AG04450 (cell line): Measurements from ENCODE around the gene REEP3. TPM values are rescaled to one million over a fixed set of nuclear protein-coding genes. Genes with fewer than 3 reads are reported as not detected.

ENCODE experiments used
- CTCF ChIA-PET: fragments of 300-600, 350-600 bp; formaldehyde crosslinking; extraction: SDS; loops from one replicate; lab custom pipeline; 2022; ENCODE audit warnings: antibody characterized with exemption, inconsistent platforms; lab: Charles Lee
- POLR2A ChIA-PET: fragments of 350-600 bp; formaldehyde crosslinking; extraction: SDS; loops from one replicate; lab custom pipeline; 2021; ENCODE audit warnings: antibody characterized with exemption, inconsistent platforms; lab: Yijun Ruan, JAX
- DNase-seq: peaks from one replicate; pipeline ENCODE4 v3.0.0-alpha.2; 2011; ENCODE audit warnings: low read depth, low spot score
- H3K27ac ChIP-seq: one replicate; pipeline ENCODE4 v1.5.1; 2012; ENCODE audit warnings: low read depth, low read length, control low read depth
- H3K27me3 ChIP-seq: one replicate; pipeline ENCODE4 v1.6.0; 2012; ENCODE audit warnings: low read length; ENCODE audit not compliant: control insufficient read depth, insufficient read depth
- H3K4me3 ChIP-seq: 2 replicates; pipeline ENCODE4 v1.5.1; 2011; ENCODE audit warnings: mild to moderate bottlenecking, low read depth, low read length, control low read depth
- H3K9me3 ChIP-seq: 2 replicates; pipeline ENCODE4 v1.5.1; 2012; ENCODE audit warnings: low read length; ENCODE audit not compliant: control insufficient read depth, insufficient read depth
- CTCF ChIP-seq: IDR thresholded peaks from 2 replicates; pipeline ENCODE4 v1.5.1; 2011; ENCODE audit warnings: low read depth, low read length, control low read depth, inconsistent platforms
- polyA plus RNA-seq: library from polyadenylated mRNA; depleted of rRNA; stranded (reverse); fragments of >200 nt; gene quantifications from 2 replicates; pipeline ENCODE4 v1.2.3, GENCODE V29; 2011

REEP3 gene
- polyA plus RNA-seq, 1 experiment, result 36.5 TPM

GRCh38 chr10:63554657-63555056 is 33.5 kb downstream of the REEP3 start:
- ChIA-PET POLR2A (no interaction called here), CTCF (interaction anchor here (0.9 to 1.8 kb wide), 2 partner anchors 74 to 337 kb away, joined by 3 to 5 read pairs; no protein-coding TSS in a partner anchor)
- Histone ChIP-seq H3K27ac (peak overlapping the region; percentile 66), H3K4me3 (no peak overlapping the region), H3K9me3 (no peaks in the 10 kb centered on the region), H3K27me3 (no peaks in the 10 kb centered on the region)
- peak; percentile 51 for DNase-seq
- no peak for TF ChIP-seq CTCF

- Histone ChIP-seq H3K27me3 (no peaks in the 10 kb centered on the region), H3K27ac (no peak overlapping the region), H3K4me3 (no peak overlapping the region), H3K9me3 (no peaks in the 10 kb centered on the region)
- CTCF ChIA-PET, result interaction anchor here (0.9 to 1.8 kb wide), 2 partner anchors 74 to 338 kb away, joined by 3 to 5 read pairs; no protein-coding TSS in a partner anchor
- POLR2A ChIA-PET, result no interaction called here
- no peak for DNase-seq
- TF ChIP-seq CTCF, result no peak
These were observed 34.1 kb downstream of the REEP3 start for GRCh38 chr10:63555330-63555729.

- Histone ChIP-seq H3K27me3 (no peaks in the 10 kb centered on the region), H3K9me3 (no peaks in the 10 kb centered on the region), H3K4me3 (no peak overlapping the region), H3K27ac (no peak overlapping the region)
- no peak for TF ChIP-seq CTCF
- no peak for DNase-seq
- ChIA-PET POLR2A (no interaction called here), CTCF (interaction anchor here (1.1 kb wide), 1 partner anchor 391 kb away, joined by 4 read pairs; no protein-coding TSS in a partner anchor)
These were observed 37.1 kb downstream of the REEP3 start for GRCh38 chr10:63558132-63558784.

- Histone ChIP-seq H3K9me3 (no peaks in the 10 kb centered on the region), H3K4me3 (no peak overlapping the region), H3K27ac (no peak overlapping the region), H3K27me3 (no peaks in the 10 kb centered on the region)
- no peak for TF ChIP-seq CTCF
- ChIA-PET CTCF (no interaction called here), POLR2A (no interaction called here)
- no peak for DNase-seq
These were observed 40.1 kb downstream of the REEP3 start for GRCh38 chr10:63561341-63561740.

GRCh38 chr10:63562391-63562790 is 41.2 kb downstream of the REEP3 start:
- no peak overlapping the region for H3K4me3 ChIP-seq
- no peak for DNase-seq
- no peaks in the 10 kb centered on the region for H3K27me3 ChIP-seq
- CTCF ChIA-PET, result no interaction called here
- H3K27ac ChIP-seq, result no peak overlapping the region
- POLR2A ChIA-PET, result no interaction called here
- H3K9me3 ChIP-seq, result no peaks in the 10 kb centered on the region
- no peak for TF ChIP-seq CTCF
